T-helper 1 cell treated with Interleukin-12 subunit alpha and Interleukin-12 subunit beta and Interleukin-4 antibody, amounts not matched to agents 30 ng/mL and 1 ng/mL, for 36 hours (primary cell): ENCODE measurements around the gene MAGEA11. TPM values are rescaled to one million over a fixed set of nuclear protein-coding genes. Genes with fewer than 3 reads are reported as not detected.

Experiments
- total RNA-seq: library from RNA; stranded (reverse); gene quantifications from 2 replicates; pipeline ENCODE4 v1.2.3, GENCODE V29; 2022

MAGEA11 gene
- total RNA-seq, 1 donor from 2014 or later, result not detected

Other genes with a start within 250 kb of the MAGEA11 start
- gene IDS, start 206.8 kb upstream of the MAGEA11 start, total RNA-seq, result 93.3 and 96.6 TPM in 2 replicates
- gene EOLA1, start 171.0 kb upstream of the MAGEA11 start, total RNA-seq, result 43.2 and 44.6 TPM in 2 replicates
- not detected in 2 replicates for gene HSFX3, start 162.1 kb upstream of the MAGEA11 start, total RNA-seq
- not detected in 2 replicates for gene MAGEA9B, start 124.6 kb upstream of the MAGEA11 start, total RNA-seq
- 0.59 TPM in 1 of 2 replicates, not detected in the other for gene HSFX2, start 116.7 kb upstream of the MAGEA11 start, total RNA-seq
- 24.5 and 31.7 TPM in 2 replicates for gene TMEM185A, start 80.3 kb upstream of the MAGEA11 start, total RNA-seq
- gene HSFX1, start 62.0 kb downstream of the MAGEA11 start, total RNA-seq, result 1.0 and 1.2 TPM in 2 replicates
- gene MAGEA9, start 69.9 kb downstream of the MAGEA11 start, total RNA-seq, result not detected in 2 replicates
- not detected in 2 replicates for gene MAGEA8, start 169.1 kb downstream of the MAGEA11 start, total RNA-seq
- 0.22 TPM in 1 of 2 replicates, not detected in the other for gene HSFX4, start 217.5 kb downstream of the MAGEA11 start, total RNA-seq
- 64.9 and 68.5 TPM in 2 replicates for gene EOLA2, start 226.4 kb downstream of the MAGEA11 start, total RNA-seq